Calu3 (cell line): ENCODE results near the gene MAP4K1. TPM values are rescaled to one million over a fixed set of nuclear protein-coding genes. Genes with fewer than 3 reads are reported as not detected.

ENCODE experiments used
- BruUV-seq: library from RNA; stranded (reverse); fragments of 400-500 nt; replicated peaks from 2 replicates; lab custom pipeline; 2021; lab: Mats Ljungman, UMichigan
- CTCF ChIA-PET: fragments of 300-600 bp; sonication (Branson Sonifier 250); formaldehyde crosslinking; loops from one replicate; lab custom pipeline; 2022; ENCODE audit warnings: antibody characterized with exemption; lab: Charles Lee
- DNase-seq: peaks from one replicate; pipeline ENCODE4 v3.0.0; 2022
- H3K27ac Mint-ChIP-seq: one replicate; pipeline ENCODE4 v1.8.0; 2022; ENCODE audit warnings: mixed read lengths; ENCODE audit not compliant: unreplicated experiment
- H3K27me3 Mint-ChIP-seq: one replicate; pipeline ENCODE4 v1.8.0; 2022; ENCODE audit warnings: mixed read lengths; ENCODE audit not compliant: unreplicated experiment
- H3K36me3 Mint-ChIP-seq: one replicate; pipeline ENCODE4 v1.8.0; 2022; ENCODE audit warnings: mild to moderate bottlenecking, moderate library complexity, mixed read lengths; ENCODE audit not compliant: insufficient read depth, unreplicated experiment
- H3K4me1 Mint-ChIP-seq: one replicate; pipeline ENCODE4 v1.8.0; 2022; ENCODE audit warnings: mild to moderate bottlenecking, low read depth, mixed read lengths; ENCODE audit not compliant: unreplicated experiment
- H3K4me3 Mint-ChIP-seq: one replicate; pipeline ENCODE4 v1.8.0; 2022; ENCODE audit warnings: mild to moderate bottlenecking, low read depth, moderate library complexity, mixed read lengths; ENCODE audit not compliant: unreplicated experiment
- H3K9me3 Mint-ChIP-seq: one replicate; pipeline ENCODE4 v1.8.0; 2022; ENCODE audit warnings: low read depth, mixed read lengths; ENCODE audit not compliant: unreplicated experiment
- intact Hi-C: fragments of 100-400 bp; cut with micrococcal nuclease; formaldehyde crosslinking; loops from one replicate; pipeline ENCODE4 v1.10.0; 2022; ENCODE audit not compliant: unreplicated experiment
- total RNA-seq: library from RNA; stranded (reverse); gene quantifications from 2 replicates; pipeline ENCODE4 v1.2.3, GENCODE V29; 2022
- TF ChIP-seq, protein P1 (sequence below): fragments of 200-600 bp; IDR thresholded peaks from one replicate; pipeline ENCODE4 v1.8.0; 2022; ENCODE audit warnings: antibody characterized with exemption; ENCODE audit not compliant: unreplicated experiment

Gene MAP4K1
- total RNA-seq, 1 experiment from 2014 or later = not detected

- H3K27ac Mint-ChIP-seq = peak overlapping the region; percentile 100
- TF ChIP-seq, protein P1, sequence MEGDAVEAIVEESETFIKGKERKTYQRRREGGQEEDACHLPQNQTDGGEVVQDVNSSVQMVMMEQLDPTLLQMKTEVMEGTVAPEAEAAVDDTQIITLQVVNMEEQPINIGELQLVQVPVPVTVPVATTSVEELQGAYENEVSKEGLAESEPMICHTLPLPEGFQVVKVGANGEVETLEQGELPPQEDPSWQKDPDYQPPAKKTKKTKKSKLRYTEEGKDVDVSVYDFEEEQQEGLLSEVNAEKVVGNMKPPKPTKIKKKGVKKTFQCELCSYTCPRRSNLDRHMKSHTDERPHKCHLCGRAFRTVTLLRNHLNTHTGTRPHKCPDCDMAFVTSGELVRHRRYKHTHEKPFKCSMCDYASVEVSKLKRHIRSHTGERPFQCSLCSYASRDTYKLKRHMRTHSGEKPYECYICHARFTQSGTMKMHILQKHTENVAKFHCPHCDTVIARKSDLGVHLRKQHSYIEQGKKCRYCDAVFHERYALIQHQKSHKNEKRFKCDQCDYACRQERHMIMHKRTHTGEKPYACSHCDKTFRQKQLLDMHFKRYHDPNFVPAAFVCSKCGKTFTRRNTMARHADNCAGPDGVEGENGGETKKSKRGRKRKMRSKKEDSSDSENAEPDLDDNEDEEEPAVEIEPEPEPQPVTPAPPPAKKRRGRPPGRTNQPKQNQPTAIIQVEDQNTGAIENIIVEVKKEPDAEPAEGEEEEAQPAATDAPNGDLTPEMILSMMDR = no peak
- H3K4me1 Mint-ChIP-seq = peaks cover 100% of the 10 kb centered on the region
- peaks cover 98% of the 10 kb centered on the region for H3K36me3 Mint-ChIP-seq
- intact Hi-C loops = no loop called here
- DNase-seq = no peak
- peak overlapping the region; percentile 99 for H3K4me3 Mint-ChIP-seq
- no peaks in the 10 kb centered on the region for H3K9me3 Mint-ChIP-seq
- CTCF ChIA-PET = interaction anchor here (0.9 to 1.4 kb wide), 2 partner anchors 12 to 28 kb away, joined by 3 to 5 read pairs; no protein-coding TSS in a partner anchor
- BruUV-seq = TSS peak; percentile 70
- no peaks in the 10 kb centered on the region for H3K27me3 Mint-ChIP-seq
Observed at GRCh38 chr19:38665219-38665931, 47.6 kb upstream of the MAP4K1 start.

- no TSS peak for BruUV-seq
- H3K27ac Mint-ChIP-seq = peak overlapping the region; percentile 100
- no peaks in the 10 kb centered on the region for H3K9me3 Mint-ChIP-seq
- peaks cover 98% of the 10 kb centered on the region for H3K36me3 Mint-ChIP-seq
- TF ChIP-seq, protein P1 = no peak
- peak overlapping the region; percentile 99 for H3K4me3 Mint-ChIP-seq
- CTCF ChIA-PET = interaction anchor here (1.4 kb wide), 1 partner anchor 29 kb away, joined by 5 read pairs; no protein-coding TSS in a partner anchor
- peaks cover 100% of the 10 kb centered on the region for H3K4me1 Mint-ChIP-seq
- no peaks in the 10 kb centered on the region for H3K27me3 Mint-ChIP-seq
- DNase-seq = no peak
- intact Hi-C loops = no loop called here
Observed at GRCh38 chr19:38664503-38665211, 46.9 kb upstream of the MAP4K1 start.

DNA sequence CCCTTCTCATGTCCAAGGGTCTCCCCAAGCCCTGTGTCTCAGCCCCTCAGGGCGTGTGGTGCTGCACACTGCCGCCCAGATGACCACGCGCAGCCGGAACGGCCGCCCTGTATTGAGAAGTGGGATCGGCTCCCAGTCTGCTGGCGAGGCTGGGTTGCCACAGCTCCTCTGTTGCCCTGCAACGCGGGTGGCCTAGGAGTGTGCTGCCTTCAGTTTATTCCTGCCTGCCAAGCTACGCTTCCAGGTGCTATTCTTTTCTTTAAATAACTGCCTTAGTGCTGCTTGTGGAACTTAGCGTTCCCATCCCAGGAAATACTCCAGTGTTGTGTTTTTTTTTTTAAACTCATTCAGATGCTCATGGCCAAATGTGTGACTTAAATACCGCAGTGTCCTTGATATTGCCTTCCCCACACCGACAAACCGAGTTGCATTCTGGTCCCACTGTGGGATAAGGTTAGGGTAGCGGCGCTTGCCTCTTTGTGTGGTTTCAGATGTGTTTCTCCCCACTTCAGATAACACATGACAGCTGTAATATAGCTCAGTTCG, 46.3 kb upstream of the MAP4K1 start:
- peaks cover 98% of the 10 kb centered on the region for H3K36me3 Mint-ChIP-seq
- TF ChIP-seq, protein P1 = no peak
- no peaks in the 10 kb centered on the region for H3K9me3 Mint-ChIP-seq
- CTCF ChIA-PET = interaction anchor here (1.4 kb wide), 1 partner anchor 29 kb away, joined by 5 read pairs; no protein-coding TSS in a partner anchor
- peak overlapping the region; percentile 99 for H3K4me3 Mint-ChIP-seq
- H3K27ac Mint-ChIP-seq = peak overlapping the region; percentile 100
- intact Hi-C loops = no loop called here
- H3K27me3 Mint-ChIP-seq = no peaks in the 10 kb centered on the region
- DNase-seq = no peak
- BruUV-seq = no TSS peak
- H3K4me1 Mint-ChIP-seq = peaks cover 97% of the 10 kb centered on the region

DNA sequence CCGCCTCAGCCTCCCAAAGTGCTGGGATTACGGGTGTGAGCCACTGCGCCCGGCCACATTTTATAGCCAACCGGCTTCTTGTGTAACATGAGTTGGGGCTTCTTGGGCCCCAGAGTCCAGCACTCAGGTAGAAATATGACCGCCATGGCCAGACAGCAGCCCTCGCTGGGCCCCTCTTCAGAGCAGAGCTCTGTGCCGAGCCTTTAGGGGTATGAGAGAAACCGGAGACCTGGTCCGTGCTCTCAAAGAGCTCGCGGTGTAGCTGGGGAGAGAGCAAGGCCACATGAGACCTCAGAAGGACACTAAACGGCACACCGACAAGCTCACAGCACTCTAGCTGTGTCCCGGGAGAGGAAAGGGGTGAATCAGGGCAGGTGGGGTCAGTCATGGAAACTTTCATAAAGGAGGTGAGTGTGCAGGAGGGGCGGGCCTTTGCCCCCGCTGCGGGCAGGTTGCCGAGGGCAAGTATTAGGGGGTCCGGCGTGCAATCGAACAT, 45.5 kb upstream of the MAP4K1 start:
- CTCF ChIA-PET = no interaction called here
- TF ChIP-seq, protein P1 = no peak
- no peaks in the 10 kb centered on the region for H3K9me3 Mint-ChIP-seq
- peak overlapping the region; percentile 100 for H3K27ac Mint-ChIP-seq
- DNase-seq = no peak
- H3K4me1 Mint-ChIP-seq = peaks cover 94% of the 10 kb centered on the region
- no peaks in the 10 kb centered on the region for H3K27me3 Mint-ChIP-seq
- BruUV-seq = no TSS peak
- intact Hi-C loops = no loop called here
- peak overlapping the region; percentile 99 for H3K4me3 Mint-ChIP-seq
- peaks cover 98% of the 10 kb centered on the region for H3K36me3 Mint-ChIP-seq
